Measurements from ENCODE around the gene AFAP1L1.

- TF ChIP-seq GATA2 (CRISPR knock-in tag; IDR thresholded peaks at IDR 0.05) (no peak), SMARCC2 (IDR thresholded peaks at IDR 0.05; ENCODE audit: low read depth) (no peak), TAF1 (IDR thresholded peaks at IDR 0.05; ENCODE audit: control insufficient read depth, extremely low read depth, insufficient read depth, low read length, severe bottlenecking) (no peak), SLC30A9 (CRISPR knock-in tag; IDR thresholded peaks at IDR 0.05) (no peak), ZNF76 (CRISPR knock-in tag; IDR thresholded peaks at IDR 0.05; ENCODE audit: borderline replicate concordance) (no peak), SP1 (CRISPR knock-in tag; IDR thresholded peaks at IDR 0.05) (no peak), THRAP3 (IDR thresholded peaks at IDR 0.05; ENCODE audit: borderline replicate concordance) (no peak), BDP1 (IDR thresholded peaks at IDR 0.05; ENCODE audit: insufficient read depth, insufficient read length) (no peak), RFX5 (IDR thresholded peaks at IDR 0.05; ENCODE audit: low read depth, low read length) (no peak), JUND (IDR thresholded peaks at IDR 0.05; ENCODE audit: borderline replicate concordance, low read depth, low read length) (no peak), JUND (tag; IDR thresholded peaks at IDR 0.05; ENCODE audit: borderline replicate concordance, low read depth, low read length) (no peak), SAFB2 (IDR thresholded peaks at IDR 0.05; ENCODE audit: borderline replicate concordance, low read depth, low read length, severe bottlenecking) (no peak)
These were observed 69.3 kb downstream of the AFAP1L1 start for GRCh38 chr5:149340920-149341319.

Measured in K562 (cell line).